ENCODE data around the gene PTPRM. TPM values are rescaled to one million over a fixed set of nuclear protein-coding genes. Genes with fewer than 3 reads are reported as not detected.

PTPRM gene
- total RNA-seq, 1 experiment from 2014 or later: 1.6 TPM

GRCh38 chr18:7812431-7813063, 245.4 kb downstream of the PTPRM start:
- BruUV-seq (replicated peaks): no TSS peak
- ChIA-PET POLR2A (no interaction called here), CTCF (no interaction called here)
- no peaks in the 10 kb centered on the region for H3K4me1 ChIP-seq (ENCODE audit: control insufficient read depth, insufficient read depth, low read length)
- no peaks in the 10 kb centered on the region for H3K36me3 ChIP-seq (ENCODE audit: control insufficient read depth, insufficient read depth, low read length)
- TF ChIP-seq, protein P1, sequence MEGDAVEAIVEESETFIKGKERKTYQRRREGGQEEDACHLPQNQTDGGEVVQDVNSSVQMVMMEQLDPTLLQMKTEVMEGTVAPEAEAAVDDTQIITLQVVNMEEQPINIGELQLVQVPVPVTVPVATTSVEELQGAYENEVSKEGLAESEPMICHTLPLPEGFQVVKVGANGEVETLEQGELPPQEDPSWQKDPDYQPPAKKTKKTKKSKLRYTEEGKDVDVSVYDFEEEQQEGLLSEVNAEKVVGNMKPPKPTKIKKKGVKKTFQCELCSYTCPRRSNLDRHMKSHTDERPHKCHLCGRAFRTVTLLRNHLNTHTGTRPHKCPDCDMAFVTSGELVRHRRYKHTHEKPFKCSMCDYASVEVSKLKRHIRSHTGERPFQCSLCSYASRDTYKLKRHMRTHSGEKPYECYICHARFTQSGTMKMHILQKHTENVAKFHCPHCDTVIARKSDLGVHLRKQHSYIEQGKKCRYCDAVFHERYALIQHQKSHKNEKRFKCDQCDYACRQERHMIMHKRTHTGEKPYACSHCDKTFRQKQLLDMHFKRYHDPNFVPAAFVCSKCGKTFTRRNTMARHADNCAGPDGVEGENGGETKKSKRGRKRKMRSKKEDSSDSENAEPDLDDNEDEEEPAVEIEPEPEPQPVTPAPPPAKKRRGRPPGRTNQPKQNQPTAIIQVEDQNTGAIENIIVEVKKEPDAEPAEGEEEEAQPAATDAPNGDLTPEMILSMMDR (IDR thresholded peaks at IDR 0.05): no peak
- TF ChIP-seq POLR2AphosphoS5 (IDR thresholded peaks at IDR 0.05; ENCODE audit: low read depth, low read length): no peak
- TF ChIP-seq TCF7L2 (IDR thresholded peaks at IDR 0.05; ENCODE audit: low read depth, low read length): no peak
- TF ChIP-seq SIN3A (IDR thresholded peaks at IDR 0.05; ENCODE audit: borderline replicate concordance, insufficient read depth, low read depth, low read length): no peak
- no peak for TF ChIP-seq REST (IDR thresholded peaks at IDR 0.05; ENCODE audit: insufficient read depth in 1 of 2, low read depth in 2 of 2, low read length in 1 of 2)
- no peaks in the 10 kb centered on the region for H3K27me3 ChIP-seq (ENCODE audit: control insufficient read depth, insufficient read depth, low read length)
- no peak for ATAC-seq
- in situ Hi-C loops (cut with HindIII; ENCODE audit: low pct_unique_long_range_greater_than_20kb, low sequenced_read_pairs): no loop called here
- H3K4me3 ChIP-seq (ENCODE audit: low read depth in 2 of 2, low read length in 2 of 2): no peak overlapping the region
- intact Hi-C loops (cut with micrococcal nuclease; ENCODE audit: unreplicated experiment): no loop called here
- no peak for DNase-seq (ENCODE audit: low read depth, low spot score)
- no peak overlapping the region for H3K27ac ChIP-seq (ENCODE audit: low read length)
- no peaks in the 10 kb centered on the region for H3K9me3 ChIP-seq (ENCODE audit: control insufficient read depth, insufficient read depth, low read depth, low read length)

DNA sequence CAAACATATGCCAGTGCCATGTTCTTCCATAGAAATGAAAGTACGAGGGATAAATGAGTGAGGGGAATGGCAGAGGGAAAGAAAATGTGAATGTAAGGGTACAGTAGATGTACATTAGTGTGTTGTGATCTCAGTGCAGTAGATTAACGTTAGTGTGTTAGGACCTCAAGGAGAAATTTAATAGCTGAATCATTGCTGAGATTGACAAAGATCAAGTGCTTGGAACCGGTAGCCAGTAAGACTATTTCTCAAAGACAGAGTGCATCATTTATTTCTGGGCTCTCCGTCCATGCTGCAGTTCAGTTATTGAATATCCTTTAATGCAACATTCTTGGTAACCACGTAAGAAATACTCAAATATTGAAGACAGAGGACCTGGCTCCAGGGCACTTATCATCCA, 246.0 kb downstream of the PTPRM start:
- no peak overlapping the region for H3K4me3 ChIP-seq (ENCODE audit: low read depth in 2 of 2, low read length in 2 of 2)
- no peaks in the 10 kb centered on the region for H3K4me1 ChIP-seq (ENCODE audit: control insufficient read depth, insufficient read depth, low read length)
- no TSS peak for BruUV-seq (replicated peaks)
- H3K36me3 ChIP-seq (ENCODE audit: control insufficient read depth, insufficient read depth, low read length): no peaks in the 10 kb centered on the region
- TF ChIP-seq POLR2AphosphoS5 (IDR thresholded peaks at IDR 0.05; ENCODE audit: low read depth, low read length): no peak
- TF ChIP-seq, protein P1 (IDR thresholded peaks at IDR 0.05): no peak
- no peak for TF ChIP-seq TCF7L2 (IDR thresholded peaks at IDR 0.05; ENCODE audit: low read depth, low read length)
- no peak for TF ChIP-seq REST (IDR thresholded peaks at IDR 0.05; ENCODE audit: insufficient read depth in 1 of 2, low read depth in 2 of 2, low read length in 1 of 2)
- no peak for TF ChIP-seq SIN3A (IDR thresholded peaks at IDR 0.05; ENCODE audit: borderline replicate concordance, insufficient read depth, low read depth, low read length)
- CTCF ChIA-PET: no interaction called here
- no peaks in the 10 kb centered on the region for H3K9me3 ChIP-seq (ENCODE audit: control insufficient read depth, insufficient read depth, low read depth, low read length)
- DNase-seq (ENCODE audit: low read depth, low spot score) (no peak), ATAC-seq (no peak)
- intact Hi-C loops (cut with micrococcal nuclease; ENCODE audit: unreplicated experiment) (no loop called here), in situ Hi-C loops (cut with HindIII; ENCODE audit: low pct_unique_long_range_greater_than_20kb, low sequenced_read_pairs) (no loop called here)
- H3K27me3 ChIP-seq (ENCODE audit: control insufficient read depth, insufficient read depth, low read length): no peaks in the 10 kb centered on the region
- POLR2A ChIA-PET: no interaction called here
- no peak overlapping the region for H3K27ac ChIP-seq (ENCODE audit: low read length)

All from Panc1 (cell line).